Neural cell (in vitro differentiated cells): ENCODE measurements around the gene PRG3. TPM values are rescaled to one million over a fixed set of nuclear protein-coding genes. Genes with fewer than 3 reads are reported as not detected.

Experiments used
- H2AFZ ChIP-seq: fragments of 200-600, 300-800 bp; sonication (generic), shearing (Covaris generic); 2 replicates; pipeline ENCODE4 v1.6.0; 2014; ENCODE audit warnings: low read depth, mild to moderate bottlenecking, antibody characterized with exemption, low read length, moderate library complexity
- H3F3A ChIP-seq: fragments of 200-600 bp; shearing (Covaris generic); 2 replicates; pipeline ENCODE4 v1.6.1; 2016; ENCODE audit warnings: mild to moderate bottlenecking, moderate library complexity, mixed read lengths, antibody characterized with exemption, low read length; ENCODE audit not compliant: insufficient read depth, poor library complexity, severe bottlenecking
- H3K27ac ChIP-seq: fragments of 200-600, 300-800 bp; sonication (generic), shearing (Covaris generic); 2 replicates; pipeline ENCODE4 v1.5.1; 2014; ENCODE audit warnings: mild to moderate bottlenecking, low read length, moderate library complexity
- H3K27me3 ChIP-seq: fragments of 300-800, 200-600 bp; sonication (generic), shearing (Covaris generic); 2 replicates; pipeline ENCODE4 v1.6.0; 2014; ENCODE audit warnings: mild to moderate bottlenecking, low read depth, low read length, moderate library complexity; ENCODE audit not compliant: insufficient read depth
- H3K36me3 ChIP-seq: fragments of 300-800, 200-600 bp; sonication (generic), shearing (Covaris generic); 2 replicates; pipeline ENCODE4 v1.5.1; 2014; ENCODE audit warnings: mild to moderate bottlenecking, antibody characterized with exemption, low read length, moderate library complexity; ENCODE audit not compliant: insufficient read depth
- H3K4me2 ChIP-seq: fragments of 300-800, 200-600 bp; sonication (generic), shearing (Covaris generic); 2 replicates; pipeline ENCODE4 v1.6.0; 2014; ENCODE audit warnings: mild to moderate bottlenecking, low read length
- H3K4me3 ChIP-seq: fragments of 300-800, 200-600 bp; sonication (generic), shearing (Covaris generic); 2 replicates; pipeline ENCODE4 v1.5.1; 2014; ENCODE audit warnings: mild to moderate bottlenecking, low read length, moderate library complexity
- H3K79me2 ChIP-seq: fragments of 200-600 bp; shearing (Covaris generic); replicated peaks from 2 replicates; pipeline ENCODE4 v1.6.0; 2014; ENCODE audit warnings: mild to moderate bottlenecking, low read length, moderate library complexity; ENCODE audit not compliant: insufficient read depth
- H3K9ac ChIP-seq: fragments of 300-800, 200-600 bp; sonication (generic), shearing (Covaris generic); 2 replicates; pipeline ENCODE4 v1.6.1; 2016; ENCODE audit warnings: mild to moderate bottlenecking, low read length, mixed read lengths
- H3K9me2 ChIP-seq: fragments of 200-600 bp; shearing (Covaris generic); 2 replicates; pipeline ENCODE4 v1.6.1; 2016; ENCODE audit warnings: mild to moderate bottlenecking, low read length, mixed read lengths; ENCODE audit not compliant: insufficient read depth
- H3K9me3 ChIP-seq: fragments of 200-600, 300-800 bp; sonication (generic), shearing (Covaris generic); 2 replicates; pipeline ENCODE4 v1.6.1; 2016; ENCODE audit warnings: mild to moderate bottlenecking, mixed run types, low read length, moderate library complexity, mixed read lengths
- H4K20me1 ChIP-seq: fragments of 200-600 bp; shearing (Covaris generic); 2 replicates; pipeline ENCODE4 v1.6.1; 2016; ENCODE audit warnings: mild to moderate bottlenecking, mixed run types; ENCODE audit not compliant: insufficient read depth
- EP300 ChIP-seq: fragments of 450-650 bp; conservative IDR thresholded peaks from 2 replicates; pipeline ENCODE4 v1.6.1; 2014; ENCODE audit warnings: antibody characterized with exemption, mild to moderate bottlenecking, moderate library complexity; ENCODE audit not compliant: poor library complexity, severe bottlenecking
- EZH2 ChIP-seq: fragments of 200-600, 300-800 bp; shearing (Covaris generic), sonication (generic); IDR thresholded peaks from 2 replicates; pipeline ENCODE4 v1.6.1; 2014; ENCODE audit warnings: antibody characterized with exemption, low read length, borderline replicate concordance, mild to moderate bottlenecking; ENCODE audit not compliant: insufficient read depth, poor library complexity, severe bottlenecking
- POLR2AphosphoS5 ChIP-seq: IDR thresholded peaks from 2 replicates; pipeline ENCODE4 v1.6.1; 2012
- RAD21 ChIP-seq: fragments of 450-650 bp; conservative IDR thresholded peaks from 2 replicates; pipeline ENCODE4 v1.6.1; 2014; ENCODE audit warnings: antibody characterized with exemption, mild to moderate bottlenecking, moderate library complexity
- SMC3 ChIP-seq: fragments of 450-650 bp; conservative IDR thresholded peaks from 2 replicates; pipeline ENCODE4 v1.6.1; 2014; ENCODE audit warnings: antibody characterized with exemption, mild to moderate bottlenecking, moderate library complexity; ENCODE audit not compliant: poor library complexity
- polyA plus RNA-seq: library from polyadenylated mRNA; depleted of rRNA; stranded (reverse); fragments of >200 nt; gene quantifications from 2 replicates; pipeline ENCODE4 v1.2.3, GENCODE V29; 2014
- TF ChIP-seq, protein P1 (sequence below): fragments of 450-650 bp; IDR thresholded peaks from 2 replicates; pipeline ENCODE4 v1.5.1; 2014; ENCODE audit warnings: antibody characterized with exemption, mild to moderate bottlenecking, moderate library complexity; ENCODE audit not compliant: poor library complexity, severe bottlenecking

The PRG3 gene
- polyA plus RNA-seq, 1 donor from 2014 or later, result not detected

DNA sequence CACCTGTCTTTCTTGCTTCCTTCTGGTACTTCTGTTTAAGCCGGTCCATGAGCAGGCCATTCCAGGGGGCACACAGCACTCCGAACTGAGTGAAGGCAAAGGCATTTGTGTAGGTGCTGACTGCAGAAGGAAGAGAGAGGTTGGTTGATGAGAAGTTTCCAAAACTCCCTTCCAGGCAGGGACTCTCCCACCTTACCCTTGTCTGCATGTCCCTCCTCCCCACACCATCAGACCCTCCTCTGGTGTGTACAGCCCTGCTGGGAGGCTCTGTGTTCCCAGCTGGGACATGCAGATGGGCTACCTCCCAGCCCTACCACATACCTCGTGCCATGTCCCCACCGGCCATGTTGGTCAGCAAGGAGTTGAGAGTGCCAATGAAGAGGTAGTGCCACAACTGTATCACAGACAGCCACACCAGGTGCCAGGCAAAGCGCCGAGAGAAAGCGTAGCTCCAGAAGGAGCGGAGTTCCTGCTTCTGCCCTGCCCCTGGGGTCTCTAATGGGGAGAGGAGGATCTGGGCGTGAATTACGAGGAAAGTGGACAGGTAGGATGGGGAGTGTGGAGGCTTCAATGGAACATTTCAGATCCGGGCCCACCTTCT is 33.8 kb upstream of the PRG3 start (continued):
- TF ChIP-seq RAD21, result no peak
- no peak for TF ChIP-seq EZH2

DNA sequence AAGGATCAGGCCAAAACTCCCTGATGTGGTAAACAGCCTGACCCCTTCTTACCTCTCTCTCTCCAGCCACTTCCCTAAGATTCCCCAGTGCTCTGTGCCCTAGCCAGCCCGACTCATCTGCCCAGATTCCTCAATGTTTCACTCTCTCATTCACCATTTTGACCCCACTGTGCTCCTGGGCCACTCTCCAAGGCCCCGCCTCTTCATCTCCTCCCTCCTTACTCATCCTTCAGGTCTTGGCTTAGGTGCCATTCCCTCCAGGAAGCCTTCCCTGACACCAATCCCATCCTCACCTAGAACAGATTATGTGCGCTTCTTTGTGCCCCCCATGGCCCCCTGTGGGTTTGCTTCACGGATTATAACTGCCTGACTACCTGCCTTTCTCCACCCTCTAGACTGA is 32.7 kb upstream of the PRG3 start:
- no peaks in the 10 kb centered on the region for H4K20me1 ChIP-seq
- TF ChIP-seq SMC3, result no peak
- no peak for TF ChIP-seq POLR2AphosphoS5
- no peak for TF ChIP-seq EZH2
- no peak for TF ChIP-seq RAD21
- no peak overlapping the region for H3K9ac ChIP-seq
- H3K36me3 ChIP-seq, result no peaks in the 10 kb centered on the region
- H3K9me2 ChIP-seq, result no peaks in the 10 kb centered on the region
- no peak overlapping the region for H3K4me2 ChIP-seq
- no peak overlapping the region for H3K4me3 ChIP-seq
- H3F3A ChIP-seq, result no peaks in the 10 kb centered on the region
- no peaks in the 10 kb centered on the region for H3K79me2 ChIP-seq
- H3K27me3 ChIP-seq, result no peaks in the 10 kb centered on the region
- no peaks in the 10 kb centered on the region for H3K9me3 ChIP-seq
- H2AFZ ChIP-seq, result no peak overlapping the region
- no peak overlapping the region for H3K27ac ChIP-seq

DNA sequence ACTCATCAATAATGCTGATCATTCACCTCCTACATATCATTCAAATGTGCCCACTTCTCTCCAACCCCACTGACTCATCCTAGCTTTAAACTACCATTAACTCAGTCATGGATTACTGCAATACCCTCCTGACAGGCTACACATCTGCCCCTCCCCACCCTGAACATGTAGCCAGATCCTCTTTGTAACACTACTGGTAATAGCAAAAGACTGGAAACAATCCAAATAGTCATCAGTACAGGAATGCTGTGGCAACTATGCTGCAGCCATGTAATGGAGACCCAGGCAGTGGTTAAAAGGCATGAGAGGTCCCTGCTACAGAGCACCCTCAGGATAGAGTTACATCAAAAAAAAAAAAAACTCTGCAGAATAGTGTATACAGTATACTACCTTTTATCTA is 29.3 kb upstream of the PRG3 start:
- TF ChIP-seq EP300 (no peak), RAD21 (no peak)
- Histone ChIP-seq H3K4me2 (no peak overlapping the region), H3K27me3 (no peaks in the 10 kb centered on the region), H3K36me3 (no peaks in the 10 kb centered on the region), H3K4me3 (no peak overlapping the region), H3K79me2 (no peaks in the 10 kb centered on the region), H3K9me3 (no peaks in the 10 kb centered on the region), H3F3A (no peaks in the 10 kb centered on the region), H3K9me2 (no peaks in the 10 kb centered on the region), H3K9ac (no peak overlapping the region), H3K27ac (no peak overlapping the region), H2AFZ (no peak overlapping the region), H4K20me1 (no peaks in the 10 kb centered on the region)

DNA sequence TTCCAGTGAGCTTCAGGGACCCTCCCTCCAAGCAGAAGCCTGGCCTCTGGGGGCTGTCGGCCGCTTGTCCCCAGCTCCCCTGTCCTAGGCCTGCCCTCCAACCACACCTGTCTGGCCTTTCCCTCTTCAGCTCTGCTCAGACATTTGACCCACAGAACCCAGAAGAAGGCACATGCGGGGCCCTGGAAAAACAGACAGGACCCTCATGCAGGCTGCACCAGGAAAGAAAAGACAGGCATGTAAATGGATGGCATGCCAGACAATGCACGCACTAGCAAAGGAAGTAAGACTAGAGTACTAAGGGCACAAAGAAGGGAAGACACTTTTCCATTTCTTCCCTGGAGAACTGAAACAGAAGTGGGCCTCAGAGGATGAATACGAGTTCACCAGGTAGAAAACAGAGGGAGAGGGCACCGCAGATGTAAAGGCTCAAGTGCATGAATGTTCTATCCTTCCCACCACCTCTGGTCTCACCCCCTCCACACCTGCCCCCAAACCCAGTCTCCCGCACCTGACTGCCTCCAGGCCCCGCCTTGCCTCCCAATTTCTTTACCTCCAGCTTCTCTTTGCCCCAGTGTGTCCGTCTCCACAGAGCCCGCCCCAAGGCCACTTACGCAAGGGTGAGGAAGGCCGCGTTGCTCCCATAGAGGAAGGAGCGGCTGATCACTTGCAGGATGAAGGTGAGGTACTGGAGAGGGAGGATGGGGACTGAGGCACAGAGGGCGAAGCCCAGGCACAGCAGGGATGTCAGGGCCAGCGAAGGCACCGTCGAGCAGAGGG is 28.6 kb upstream of the PRG3 start:
- Histone ChIP-seq H3K27me3 (no peaks in the 10 kb centered on the region), H3K36me3 (no peaks in the 10 kb centered on the region), H3K27ac (no peak overlapping the region), H3K79me2 (no peaks in the 10 kb centered on the region), H3K4me2 (no peak overlapping the region), H3K9me2 (no peaks in the 10 kb centered on the region), H4K20me1 (no peaks in the 10 kb centered on the region), H3K9ac (no peak overlapping the region), H3F3A (no peaks in the 10 kb centered on the region), H3K4me3 (no peak overlapping the region), H3K9me3 (no peaks in the 10 kb centered on the region), H2AFZ (no peak overlapping the region)
- TF ChIP-seq, protein P1, sequence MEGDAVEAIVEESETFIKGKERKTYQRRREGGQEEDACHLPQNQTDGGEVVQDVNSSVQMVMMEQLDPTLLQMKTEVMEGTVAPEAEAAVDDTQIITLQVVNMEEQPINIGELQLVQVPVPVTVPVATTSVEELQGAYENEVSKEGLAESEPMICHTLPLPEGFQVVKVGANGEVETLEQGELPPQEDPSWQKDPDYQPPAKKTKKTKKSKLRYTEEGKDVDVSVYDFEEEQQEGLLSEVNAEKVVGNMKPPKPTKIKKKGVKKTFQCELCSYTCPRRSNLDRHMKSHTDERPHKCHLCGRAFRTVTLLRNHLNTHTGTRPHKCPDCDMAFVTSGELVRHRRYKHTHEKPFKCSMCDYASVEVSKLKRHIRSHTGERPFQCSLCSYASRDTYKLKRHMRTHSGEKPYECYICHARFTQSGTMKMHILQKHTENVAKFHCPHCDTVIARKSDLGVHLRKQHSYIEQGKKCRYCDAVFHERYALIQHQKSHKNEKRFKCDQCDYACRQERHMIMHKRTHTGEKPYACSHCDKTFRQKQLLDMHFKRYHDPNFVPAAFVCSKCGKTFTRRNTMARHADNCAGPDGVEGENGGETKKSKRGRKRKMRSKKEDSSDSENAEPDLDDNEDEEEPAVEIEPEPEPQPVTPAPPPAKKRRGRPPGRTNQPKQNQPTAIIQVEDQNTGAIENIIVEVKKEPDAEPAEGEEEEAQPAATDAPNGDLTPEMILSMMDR, result no peak
- no peak for TF ChIP-seq POLR2AphosphoS5
